CD14-positive monocyte (primary cell): ENCODE results near the gene ZNF747. TPM values are rescaled to one million over a fixed set of nuclear protein-coding genes. Genes with fewer than 3 reads are reported as not detected.

Source experiments
- DNase-seq, 3 donors: peaks; one replicate each; pipeline ENCODE4 v3.0.0-alpha.2; 2011 to 2022
- H2AFZ ChIP-seq: 2 replicates; pipeline ENCODE4 v1.6.0; 2012; ENCODE audit warnings: mild to moderate bottlenecking, low read depth, low read length, inconsistent platforms; ENCODE audit not compliant: insufficient read depth, poor library complexity, severe bottlenecking
- H3K27ac ChIP-seq, 2 donors: 1 replicate in 1 of 2; 2 replicates in 1 of 2; pipeline ENCODE4 v1.5.1; 2012 to 2013; ENCODE audit warnings: low read length in 2 of 2, control low read depth in 1 of 2, inconsistent platforms in 1 of 2, low read depth in 1 of 2, mild to moderate bottlenecking in 1 of 2
- H3K27me3 ChIP-seq, 2 donors: one replicate each; pipeline versions ENCODE4 v1.6.0 to v1.6.1; 2011 to 2013; ENCODE audit warnings: low read length in 2 of 2; ENCODE audit not compliant: control insufficient read depth in 2 of 2, insufficient read depth in 2 of 2
- H3K36me3 ChIP-seq, 2 donors: replicated peaks in 1 of 2; 1 replicate in 1 of 2; 2 replicates in 1 of 2; pipeline versions ENCODE4 v1.5.1 to v1.6.1; 2012 to 2013; ENCODE audit warnings: low read length in 2 of 2, control low read depth in 1 of 2, inconsistent platforms in 1 of 2, mild to moderate bottlenecking in 1 of 2; ENCODE audit not compliant: insufficient read depth in 2 of 2, control insufficient read depth in 1 of 2
- H3K4me1 ChIP-seq, 2 donors: 1 replicate in 1 of 2; 2 replicates in 1 of 2; pipeline versions ENCODE4 v1.5.1 to v1.6.1; 2012 to 2013; ENCODE audit warnings: low read length in 2 of 2, control low read depth in 1 of 2, inconsistent platforms in 1 of 2, mild to moderate bottlenecking in 1 of 2, moderate library complexity in 1 of 2; ENCODE audit not compliant: insufficient read depth in 2 of 2, control insufficient read depth in 1 of 2
- H3K4me2 ChIP-seq: replicated peaks from 2 replicates; pipeline ENCODE3; 2012; ENCODE audit warnings: low read length, moderate library complexity, mild to moderate bottlenecking; ENCODE audit not compliant: poor library complexity, severe bottlenecking; ENCODE audit errors: extremely low read depth
- H3K4me3 ChIP-seq, 3 experiments: fragments of 200-600 bp in 1 of 3; sonication (generic) in 1 of 3; replicated peaks in 1 of 3; 1 replicate in 2 of 3; 2 replicates in 1 of 3; pipeline ENCODE4 v1.5.1; 2011 to 2013; ENCODE audit warnings: low read length in 3 of 3, mild to moderate bottlenecking in 3 of 3, control low read depth in 2 of 3, low read depth in 2 of 3, inconsistent platforms in 1 of 3, moderate library complexity in 1 of 3
- H3K79me2 ChIP-seq: 2 replicates; pipeline ENCODE4 v1.6.0; 2012; ENCODE audit warnings: mild to moderate bottlenecking, control low read depth, inconsistent platforms, low read length, moderate library complexity; ENCODE audit not compliant: insufficient read depth
- H3K9ac ChIP-seq: 2 replicates; pipeline ENCODE4 v1.6.0; 2017; ENCODE audit warnings: low read length, mild to moderate bottlenecking; ENCODE audit not compliant: insufficient read depth, poor library complexity, severe bottlenecking
- H3K9me3 ChIP-seq, 2 donors: replicated peaks in 1 of 2; 1 replicate in 1 of 2; 2 replicates in 1 of 2; pipeline versions ENCODE4 v1.5.1 to v1.6.1; 2012 to 2013; ENCODE audit warnings: low read length in 2 of 2, control low read depth in 1 of 2; ENCODE audit not compliant: control insufficient read depth in 1 of 2, insufficient read depth in 1 of 2
- H4K20me1 ChIP-seq: 2 replicates; pipeline ENCODE4 v1.6.0; 2012; ENCODE audit warnings: mild to moderate bottlenecking, low read length, control low read depth, moderate library complexity; ENCODE audit not compliant: insufficient read depth
- H3K27ac Mint-ChIP-seq, 7 donors: one replicate each; pipeline ENCODE4 v1.8.0; 2020; ENCODE audit warnings: mild to moderate bottlenecking in 7 of 7, mixed read lengths in 7 of 7, moderate library complexity in 6 of 7, inconsistent platforms in 2 of 7
- H3K27me3 Mint-ChIP-seq, 3 donors: one replicate each; pipeline ENCODE4 v1.8.0; 2021 to 2022; ENCODE audit warnings: low read depth in 3 of 3, mild to moderate bottlenecking in 3 of 3, mixed read lengths in 3 of 3, moderate library complexity in 3 of 3, inconsistent platforms in 1 of 3
- H3K36me3 Mint-ChIP-seq, 2 donors: one replicate each; pipeline ENCODE4 v1.8.0; 2020; ENCODE audit warnings: mixed read lengths in 2 of 2, inconsistent platforms in 1 of 2, mild to moderate bottlenecking in 1 of 2
- H3K4me1 Mint-ChIP-seq: one replicate; pipeline ENCODE4 v1.8.0; 2020; ENCODE audit warnings: mild to moderate bottlenecking, mixed read lengths
- H3K4me3 Mint-ChIP-seq, 2 donors: one replicate each; pipeline ENCODE4 v1.8.0; 2020; ENCODE audit warnings: mild to moderate bottlenecking in 2 of 2, mixed read lengths in 2 of 2, moderate library complexity in 1 of 2
- H3K9me3 Mint-ChIP-seq, 7 donors: one replicate each; pipeline ENCODE4 v1.8.0; 2020 to 2022; ENCODE audit warnings: mixed read lengths in 7 of 7, mild to moderate bottlenecking in 6 of 7, moderate library complexity in 6 of 7, inconsistent platforms in 2 of 7
- WGBS: methylation state at CpG from one replicate; pipeline ENCODE4 v1.1.5; 2013; ENCODE audit warnings: missing lambda C conversion rate; ENCODE audit not compliant: insufficient coverage; 5-methylcytosine and 5-hydroxymethylcytosine counted together
- intact Hi-C, 2 donors: fragments of 100-400 bp; cut with micrococcal nuclease; formaldehyde crosslinking; loops; one replicate each; pipeline versions ENCODE4 v1.15.0 to v1.15.1; 2023
- polyA plus RNA-seq, 3 donors: library from polyadenylated mRNA; depleted of rRNA in 1 of 3; unstranded in 2 of 3; stranded (reverse) in 1 of 3; fragments of 300-500 nt in 2 of 3; fragments of >200 nt in 1 of 3; fragmentation: Illumina TruSeq in 2 of 3; gene quantifications; 1 replicate in 2 of 3; 2 replicates in 1 of 3; pipeline ENCODE4 v1.2.3, GENCODE V29; 2012 to 2021
- TF ChIP-seq, protein P1 (sequence below): fragments of 200-600 bp; IDR thresholded peaks from one replicate; pipeline ENCODE4 v1.8.0; 2022; ENCODE audit warnings: antibody characterized with exemption, mild to moderate bottlenecking

ZNF747 gene
- polyA plus RNA-seq, 3 donors: 4.1 to 6.6 (median 4.4) TPM

DNA sequence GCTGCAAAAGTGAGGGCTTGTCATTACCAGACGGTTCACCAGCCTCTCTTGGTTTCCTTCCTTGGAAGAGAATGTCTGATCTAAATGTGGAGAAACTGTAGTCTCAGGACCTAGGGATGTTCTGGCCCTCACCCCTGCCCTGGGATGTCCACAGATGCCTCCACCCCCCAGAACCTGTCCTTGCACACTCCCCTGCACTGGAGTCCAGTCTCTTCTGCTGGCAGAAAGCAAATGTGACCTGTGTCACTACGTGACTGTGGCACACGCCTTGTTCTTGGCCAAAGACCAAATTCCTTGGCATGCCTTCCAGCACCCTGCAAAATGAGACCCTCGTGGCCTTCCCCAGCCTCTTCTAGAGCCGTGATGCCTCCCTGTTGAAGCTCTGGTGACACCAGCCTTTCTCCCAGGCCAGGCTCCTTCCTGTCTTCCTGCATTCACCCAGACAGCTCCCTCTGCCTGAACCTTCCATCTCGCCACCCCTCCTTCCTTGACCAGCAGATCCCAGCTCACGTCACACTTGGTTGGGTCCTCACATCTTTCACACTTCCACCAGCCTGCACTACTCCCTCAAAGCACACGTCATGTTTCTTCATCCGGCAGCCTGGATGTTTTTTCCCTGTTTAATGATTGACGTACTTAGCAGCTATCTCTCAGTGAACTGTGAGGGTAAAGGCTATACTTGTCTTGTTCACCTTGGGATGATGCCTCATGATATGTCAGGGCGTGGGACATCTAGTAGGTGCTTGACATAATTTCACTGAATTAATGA lies 12.6 kb downstream of the ZNF747 start:
- 86% methylated on average over 9 of the region's 11 CpGs for WGBS
- H3K36me3 Mint-ChIP-seq: peaks cover 50 to 58% of the 10 kb centered on the region in 2 donors
- intact Hi-C loops: no loop called here

DNA sequence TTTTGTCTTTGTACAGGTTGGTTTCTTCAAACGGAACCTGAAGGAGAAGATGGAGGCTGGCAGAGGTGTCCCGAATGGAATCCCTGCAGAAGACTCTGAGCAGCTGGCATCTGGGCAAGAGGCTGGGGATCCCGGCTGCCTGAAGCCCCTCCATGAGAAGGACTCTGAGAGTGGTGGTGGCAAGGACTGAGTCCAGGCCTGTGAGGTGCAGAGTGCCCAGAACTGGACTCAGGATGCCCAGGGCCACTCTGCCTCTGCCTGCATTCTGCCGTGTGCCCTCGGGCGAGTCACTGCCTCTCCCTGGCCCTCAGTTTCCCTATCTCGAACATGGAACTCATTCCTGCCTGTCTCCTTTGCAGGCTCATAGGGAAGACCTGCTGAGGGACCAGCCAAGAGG lies 13.2 kb downstream of the ZNF747 start:
- Mint-ChIP-seq H3K36me3 (peaks cover 56 to 64% of the 10 kb centered on the region in 2 donors), H3K27ac (no peak overlapping the region), H3K4me1 (peaks cover 5% of the 10 kb centered on the region), H3K27me3 (peaks cover 0 to 2% (median 0%) of the 10 kb centered on the region in 3 donors), H3K4me3 (no peak overlapping the region), H3K9me3 (peaks cover 0 to 2% (median 0%) of the 10 kb centered on the region in 7 donors)
- Histone ChIP-seq H3K27me3 (no peaks in the 10 kb centered on the region), H2AFZ (no peak overlapping the region), H3K36me3 (peaks cover 53 to 63% of the 10 kb centered on the region in 2 donors), H3K9me3 (no peaks in the 10 kb centered on the region), H3K9ac (no peak overlapping the region), H3K4me3 (no peak overlapping the region), H3K79me2 (no peaks in the 10 kb centered on the region), H3K27ac (no peak overlapping the region), H3K4me1 (peaks cover 8 to 15% of the 10 kb centered on the region in 2 donors), H3K4me2 (no peak overlapping the region), H4K20me1 (peaks cover 70% of the 10 kb centered on the region)
- TF ChIP-seq, protein P1, sequence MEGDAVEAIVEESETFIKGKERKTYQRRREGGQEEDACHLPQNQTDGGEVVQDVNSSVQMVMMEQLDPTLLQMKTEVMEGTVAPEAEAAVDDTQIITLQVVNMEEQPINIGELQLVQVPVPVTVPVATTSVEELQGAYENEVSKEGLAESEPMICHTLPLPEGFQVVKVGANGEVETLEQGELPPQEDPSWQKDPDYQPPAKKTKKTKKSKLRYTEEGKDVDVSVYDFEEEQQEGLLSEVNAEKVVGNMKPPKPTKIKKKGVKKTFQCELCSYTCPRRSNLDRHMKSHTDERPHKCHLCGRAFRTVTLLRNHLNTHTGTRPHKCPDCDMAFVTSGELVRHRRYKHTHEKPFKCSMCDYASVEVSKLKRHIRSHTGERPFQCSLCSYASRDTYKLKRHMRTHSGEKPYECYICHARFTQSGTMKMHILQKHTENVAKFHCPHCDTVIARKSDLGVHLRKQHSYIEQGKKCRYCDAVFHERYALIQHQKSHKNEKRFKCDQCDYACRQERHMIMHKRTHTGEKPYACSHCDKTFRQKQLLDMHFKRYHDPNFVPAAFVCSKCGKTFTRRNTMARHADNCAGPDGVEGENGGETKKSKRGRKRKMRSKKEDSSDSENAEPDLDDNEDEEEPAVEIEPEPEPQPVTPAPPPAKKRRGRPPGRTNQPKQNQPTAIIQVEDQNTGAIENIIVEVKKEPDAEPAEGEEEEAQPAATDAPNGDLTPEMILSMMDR: no peak
- WGBS: 98% methylated on average over 7 of the region's 7 CpGs
- DNase-seq: no peak
- intact Hi-C loops: no loop called here

More for the DNA sequence above, 12.6 kb downstream of the ZNF747 start:
- peaks cover 0 to 2% (median 0%) of the 10 kb centered on the region in 7 donors for H3K9me3 Mint-ChIP-seq
- Histone ChIP-seq H3K4me3 (no peak overlapping the region), H3K79me2 (no peaks in the 10 kb centered on the region), H3K36me3 (peaks cover 47 to 57% of the 10 kb centered on the region in 2 donors), H3K27me3 (no peaks in the 10 kb centered on the region), H3K4me1 (peaks cover 8 to 15% of the 10 kb centered on the region in 2 donors), H3K27ac (no peak overlapping the region), H3K9ac (no peak overlapping the region), H3K9me3 (no peaks in the 10 kb centered on the region), H4K20me1 (peaks cover 65% of the 10 kb centered on the region), H3K4me2 (no peak overlapping the region), H2AFZ (no peak overlapping the region)
- H3K4me3 Mint-ChIP-seq: no peak overlapping the region
- peaks cover 0 to 2% (median 0%) of the 10 kb centered on the region in 3 donors for H3K27me3 Mint-ChIP-seq
- H3K27ac Mint-ChIP-seq: peak overlapping the region in 2 of 7 donors; percentile 33 to 58
- no peak for DNase-seq
- H3K4me1 Mint-ChIP-seq: peaks cover 5% of the 10 kb centered on the region
- TF ChIP-seq, protein P1: no peak
